PC-9 (cell line): ENCODE results near the gene OSBPL7.

Source experiments
- EZH2 ChIP-seq: fragments of 200-600 bp; sonication (generic); IDR thresholded peaks from 2 replicates; pipeline ENCODE4 v1.8.0; 2017; ENCODE audit warnings: antibody characterized with exemption, low read depth
- TF ChIP-seq, protein P1 (sequence below): fragments of 200-600 bp; sonication (generic); conservative IDR thresholded peaks from 2 replicates; pipeline ENCODE4 v1.6.1; 2017; ENCODE audit warnings: mixed run types, antibody characterized with exemption, mild to moderate bottlenecking, moderate library complexity

DNA sequence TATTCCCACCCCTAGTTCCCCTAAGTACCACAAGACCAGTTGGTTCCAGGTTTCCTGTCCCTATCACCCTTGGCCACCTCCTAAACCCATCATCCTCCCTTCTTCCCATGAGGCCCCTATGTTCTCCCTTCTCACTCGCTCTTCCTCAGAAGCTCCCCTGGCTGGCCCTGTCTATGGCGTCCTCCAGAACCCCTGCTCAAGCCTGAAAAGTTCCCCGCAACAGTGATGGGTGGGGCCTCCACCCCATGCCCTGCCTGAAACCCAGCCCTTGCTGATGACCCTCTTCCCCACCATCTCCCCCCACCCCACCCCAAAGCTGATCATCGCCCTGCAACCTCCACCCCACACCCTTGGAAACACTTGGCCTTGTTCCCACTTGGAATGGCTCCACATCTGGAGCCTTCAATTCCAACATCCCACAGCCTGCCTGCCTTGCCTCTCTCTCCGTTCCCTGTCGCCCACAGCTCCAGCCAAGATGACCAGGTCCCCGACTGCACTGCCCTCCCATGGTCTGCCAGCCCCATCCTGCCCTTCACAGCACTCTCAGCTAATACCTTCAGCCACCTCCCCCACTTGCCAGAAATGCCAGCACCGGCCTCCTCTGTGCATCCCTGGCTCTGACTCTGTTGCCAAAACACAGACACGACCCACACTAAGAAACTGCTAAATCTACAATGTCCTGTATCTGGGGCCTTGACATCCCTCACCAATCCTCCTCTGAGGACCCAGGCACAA lies 10.5 kb downstream of the OSBPL7 start:
- TF ChIP-seq, protein P1, sequence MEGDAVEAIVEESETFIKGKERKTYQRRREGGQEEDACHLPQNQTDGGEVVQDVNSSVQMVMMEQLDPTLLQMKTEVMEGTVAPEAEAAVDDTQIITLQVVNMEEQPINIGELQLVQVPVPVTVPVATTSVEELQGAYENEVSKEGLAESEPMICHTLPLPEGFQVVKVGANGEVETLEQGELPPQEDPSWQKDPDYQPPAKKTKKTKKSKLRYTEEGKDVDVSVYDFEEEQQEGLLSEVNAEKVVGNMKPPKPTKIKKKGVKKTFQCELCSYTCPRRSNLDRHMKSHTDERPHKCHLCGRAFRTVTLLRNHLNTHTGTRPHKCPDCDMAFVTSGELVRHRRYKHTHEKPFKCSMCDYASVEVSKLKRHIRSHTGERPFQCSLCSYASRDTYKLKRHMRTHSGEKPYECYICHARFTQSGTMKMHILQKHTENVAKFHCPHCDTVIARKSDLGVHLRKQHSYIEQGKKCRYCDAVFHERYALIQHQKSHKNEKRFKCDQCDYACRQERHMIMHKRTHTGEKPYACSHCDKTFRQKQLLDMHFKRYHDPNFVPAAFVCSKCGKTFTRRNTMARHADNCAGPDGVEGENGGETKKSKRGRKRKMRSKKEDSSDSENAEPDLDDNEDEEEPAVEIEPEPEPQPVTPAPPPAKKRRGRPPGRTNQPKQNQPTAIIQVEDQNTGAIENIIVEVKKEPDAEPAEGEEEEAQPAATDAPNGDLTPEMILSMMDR = no peak
- TF ChIP-seq EZH2 = no peak
